HG03342 (cell line): ENCODE results near the gene DYRK1A.
A peak's percentile ranks its signal among the peaks of the same experiment; 100 is the strongest.
"Not testable (repeated sequence)": the region's sequence is repeated elsewhere in the genome, so short reads cannot be mapped to it uniquely, and the experiment has no call there.

Experiments used
- ATAC-seq: cut with Tn5 transposase; IDR thresholded peaks from one replicate; pipeline ENCODE4 v1.9.1; 2021; ENCODE audit warnings: mild to moderate bottlenecking, moderate library complexity; ENCODE audit not compliant: unreplicated experiment

Gene DYRK1A

DNA sequence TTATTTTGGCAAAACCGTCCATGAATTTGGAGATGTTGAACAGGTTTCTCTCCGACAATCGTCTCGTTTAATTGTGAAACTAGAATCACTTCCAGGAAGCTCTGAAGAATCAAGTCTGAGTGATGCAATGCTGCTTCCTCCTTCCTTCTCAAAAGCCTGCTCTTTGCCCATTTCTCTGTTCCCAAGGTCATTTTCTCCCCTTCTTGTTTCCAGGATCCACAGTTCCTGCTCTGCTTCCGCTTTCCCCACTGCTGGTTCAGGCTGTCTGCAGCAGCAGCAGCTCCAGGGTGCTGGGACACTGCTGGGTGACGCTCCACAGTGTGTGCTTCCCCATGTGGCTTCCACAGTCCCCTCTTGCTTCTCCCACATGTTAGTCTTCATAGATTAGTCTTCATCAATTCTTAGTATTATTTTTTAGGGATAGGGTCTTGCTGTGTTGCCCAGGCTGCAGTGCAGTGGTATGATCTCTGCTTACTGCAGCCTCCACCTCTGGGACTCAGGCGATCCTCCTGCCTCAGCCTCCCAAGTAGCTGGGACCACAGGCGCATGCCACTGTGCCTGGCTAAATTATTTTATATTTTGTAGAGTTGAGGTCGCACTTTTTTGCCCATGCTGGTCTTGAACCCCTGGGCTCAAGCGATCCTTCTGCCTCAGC, 156.2 kb downstream of the DYRK1A start:
- ATAC-seq = no peak

DNA sequence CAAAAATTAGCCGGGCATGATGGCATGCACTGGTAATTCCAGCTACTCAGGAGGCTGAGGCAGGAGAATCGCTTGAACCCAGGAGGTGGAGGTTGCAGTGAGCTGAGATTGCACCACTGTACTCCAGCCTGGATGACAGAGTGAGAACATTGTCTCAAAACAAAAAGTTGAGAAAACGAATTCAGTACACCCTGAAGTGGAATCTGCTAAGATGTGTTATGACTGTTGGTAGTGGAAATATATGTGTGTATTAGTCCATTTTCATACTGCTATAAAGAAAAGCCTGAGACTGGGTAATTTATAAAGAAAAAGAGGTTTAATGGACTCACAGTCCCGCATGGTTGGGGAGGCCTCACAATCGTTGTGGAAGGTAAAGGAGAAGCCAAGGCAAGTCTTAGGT, 158.4 kb downstream of the DYRK1A start:
- ATAC-seq = not testable (repeated sequence)

DNA sequence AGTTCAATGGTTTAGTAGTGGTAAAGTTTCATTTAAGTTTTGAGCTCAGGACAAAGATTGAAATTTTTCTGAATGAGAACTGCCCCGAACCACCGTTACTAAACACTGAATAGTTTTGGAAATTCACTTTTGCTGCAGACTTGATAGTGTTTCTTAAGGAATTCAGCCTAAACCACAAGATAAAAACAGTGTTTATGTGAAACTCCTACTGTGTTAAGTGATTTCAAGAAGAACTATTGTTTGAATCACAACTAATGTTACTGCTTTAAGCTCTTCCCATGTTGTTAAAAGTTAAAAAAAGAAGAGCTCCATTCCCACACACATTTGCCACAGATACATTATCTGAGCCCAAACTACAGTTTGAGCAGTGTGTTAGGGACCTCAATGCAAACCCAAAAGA, 159.2 kb downstream of the DYRK1A start:
- ATAC-seq = no peak

- no peak for ATAC-seq
These were observed 160.5 kb downstream of the DYRK1A start for GRCh38 chr21:37527103-37527502.

GRCh38 chr21:37527716-37528115, 161.1 kb downstream of the DYRK1A start:
- no peak for ATAC-seq

DNA sequence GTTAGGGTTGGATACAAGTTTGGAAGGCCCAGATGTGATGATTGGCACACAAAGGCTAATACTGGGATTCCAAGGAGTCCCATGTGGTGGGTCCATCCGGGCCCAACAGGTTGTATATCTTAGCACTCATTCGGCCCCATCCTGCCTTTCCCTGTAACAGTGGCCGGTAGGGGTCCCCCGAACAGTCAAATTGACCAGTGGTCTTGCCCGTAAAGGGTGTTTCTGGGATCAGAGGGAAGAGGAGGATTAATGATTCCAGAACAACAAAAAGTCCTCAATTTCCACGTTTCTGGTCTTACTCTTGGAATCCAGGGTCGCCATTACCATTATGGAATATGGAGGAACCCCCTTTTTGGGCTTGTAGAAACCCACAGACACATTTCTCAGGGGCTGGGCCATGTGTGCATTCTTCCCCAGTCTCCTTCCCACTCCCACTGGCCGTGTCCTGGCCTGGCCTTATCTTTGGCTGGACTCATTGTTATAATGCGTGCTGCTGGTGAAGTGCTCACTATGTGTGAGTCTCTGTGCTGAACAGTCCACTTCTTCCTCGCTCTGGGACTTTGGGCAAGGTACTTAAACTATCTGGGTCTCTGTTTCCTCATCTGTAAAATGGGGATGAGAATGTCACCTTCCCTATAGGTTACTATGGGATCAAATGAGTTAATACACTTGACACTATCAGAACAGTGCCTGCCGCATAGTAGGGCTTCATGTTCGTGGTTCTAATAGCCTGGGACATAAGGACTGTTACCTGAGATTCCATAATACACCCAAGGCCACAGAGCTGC, 161.8 kb downstream of the DYRK1A start:
- no peak for ATAC-seq

- ATAC-seq = no peak
These were observed 163.1 kb downstream of the DYRK1A start for GRCh38 chr21:37529649-37530048.

- ATAC-seq = no peak
These were observed 164.4 kb downstream of the DYRK1A start for GRCh38 chr21:37530901-37531351.

GRCh38 chr21:37531431-37531932, 164.9 kb downstream of the DYRK1A start:
- no peak for ATAC-seq

DNA sequence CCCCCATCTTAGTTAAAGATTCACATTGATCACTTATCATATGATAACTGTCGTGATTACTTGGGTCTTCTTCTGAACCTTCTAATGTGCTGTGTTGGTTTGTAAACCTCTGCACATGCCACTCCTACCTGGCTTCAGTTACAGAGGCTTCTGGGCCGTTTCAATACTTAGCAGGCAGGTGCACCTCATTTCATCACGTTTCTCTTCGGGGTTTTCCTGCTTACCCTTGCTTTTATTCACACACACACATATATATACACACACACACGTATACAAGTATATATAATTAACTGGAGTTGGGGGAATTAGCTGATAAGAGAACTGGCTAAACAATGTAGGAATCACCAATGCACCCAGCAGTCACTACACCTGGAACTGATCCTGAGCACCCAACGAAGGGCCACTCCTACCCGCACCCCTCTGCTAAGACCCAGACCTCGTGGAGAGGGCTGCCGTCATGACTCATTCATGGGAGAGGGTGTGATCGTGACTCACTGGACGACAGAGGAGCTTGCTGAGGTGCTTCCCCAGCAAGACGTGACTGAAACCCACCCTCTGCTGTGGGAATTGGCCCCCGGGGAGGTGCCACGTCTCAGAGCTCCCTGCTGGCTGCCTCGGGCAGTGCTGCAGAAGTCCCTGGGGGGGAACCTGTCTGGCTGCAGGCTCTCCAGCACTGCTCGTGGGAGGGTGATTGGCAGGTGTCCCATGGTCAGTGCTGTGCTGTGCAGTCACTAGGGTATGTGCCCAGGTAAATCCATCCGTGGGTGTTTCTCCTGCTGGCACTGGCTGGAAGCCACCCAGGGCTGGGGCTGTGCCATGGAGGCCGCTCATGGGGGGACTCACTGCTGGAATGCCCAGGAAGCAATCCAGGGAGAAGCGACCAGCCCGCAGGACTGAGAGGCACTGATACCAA, 166.6 kb downstream of the DYRK1A start:
- ATAC-seq = peak; percentile 73

DNA sequence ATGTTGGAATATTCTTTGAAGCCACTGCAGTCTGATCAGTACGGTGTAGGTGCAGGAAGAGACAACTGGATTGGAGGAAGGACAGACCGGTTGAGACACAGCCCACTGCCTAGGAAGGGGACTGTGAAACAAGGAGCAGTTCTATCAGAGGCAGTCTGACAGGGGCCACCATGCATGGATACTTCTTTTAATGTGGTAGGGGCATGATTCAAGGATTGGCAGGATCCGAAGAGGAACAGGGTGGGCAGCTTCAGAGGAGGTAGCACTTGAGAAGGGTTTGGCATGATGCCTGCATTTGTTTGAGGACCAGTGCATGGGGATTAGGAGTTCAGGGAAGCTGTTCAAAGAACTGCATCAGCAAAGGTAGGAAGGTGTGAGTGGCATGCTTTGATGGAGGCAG, 167.9 kb downstream of the DYRK1A start:
- no peak for ATAC-seq

DNA sequence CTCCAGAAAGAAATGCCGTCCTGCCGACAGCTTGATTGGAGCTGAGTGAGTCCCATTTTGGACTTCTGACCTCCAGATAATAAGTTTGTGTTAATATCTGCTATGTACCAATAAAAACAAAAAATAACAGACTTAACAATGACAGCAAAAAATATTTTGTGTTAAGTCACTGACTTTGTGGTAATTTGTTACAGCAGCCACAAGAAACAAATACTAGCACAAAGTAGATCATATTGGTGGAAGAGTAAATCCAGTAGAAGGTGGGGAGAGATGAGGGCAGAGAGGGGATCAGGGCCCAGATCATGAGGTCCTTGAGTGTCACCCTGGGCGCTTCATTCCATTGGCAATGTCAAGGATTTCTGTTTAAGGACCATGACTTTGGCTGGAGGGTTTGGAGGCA, 168.6 kb downstream of the DYRK1A start:
- ATAC-seq = no peak

- no peak for ATAC-seq
These were observed 169.1 kb downstream of the DYRK1A start for GRCh38 chr21:37535672-37536071.

- ATAC-seq = no peak
These were observed 170.2 kb downstream of the DYRK1A start for GRCh38 chr21:37536616-37537278.

GRCh38 chr21:37537391-37537996, 170.9 kb downstream of the DYRK1A start:
- ATAC-seq = no peak

GRCh38 chr21:37538971-37539590, 172.5 kb downstream of the DYRK1A start:
- ATAC-seq = no peak

DNA sequence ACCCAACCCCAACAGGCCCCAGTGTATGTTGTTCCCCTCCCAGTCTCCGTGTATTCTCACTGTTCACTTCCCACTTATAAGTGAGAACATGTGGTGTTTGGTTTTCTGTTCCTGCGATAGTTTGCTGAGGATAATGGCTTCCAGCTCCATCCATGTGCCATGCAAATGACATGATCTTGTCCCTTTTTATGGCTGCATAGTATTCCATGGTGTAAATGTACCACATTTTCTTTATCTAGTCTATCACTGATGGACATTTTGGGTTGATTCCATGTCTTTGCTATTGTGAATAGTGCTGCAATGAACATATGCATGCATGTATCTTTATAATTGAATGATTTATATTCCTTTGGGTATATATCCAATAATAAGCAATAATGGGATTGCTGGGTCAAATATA, 174.6 kb downstream of the DYRK1A start:
- ATAC-seq = not testable (repeated sequence)

GRCh38 chr21:37542512-37542911, 175.9 kb downstream of the DYRK1A start:
- ATAC-seq = no peak

DNA sequence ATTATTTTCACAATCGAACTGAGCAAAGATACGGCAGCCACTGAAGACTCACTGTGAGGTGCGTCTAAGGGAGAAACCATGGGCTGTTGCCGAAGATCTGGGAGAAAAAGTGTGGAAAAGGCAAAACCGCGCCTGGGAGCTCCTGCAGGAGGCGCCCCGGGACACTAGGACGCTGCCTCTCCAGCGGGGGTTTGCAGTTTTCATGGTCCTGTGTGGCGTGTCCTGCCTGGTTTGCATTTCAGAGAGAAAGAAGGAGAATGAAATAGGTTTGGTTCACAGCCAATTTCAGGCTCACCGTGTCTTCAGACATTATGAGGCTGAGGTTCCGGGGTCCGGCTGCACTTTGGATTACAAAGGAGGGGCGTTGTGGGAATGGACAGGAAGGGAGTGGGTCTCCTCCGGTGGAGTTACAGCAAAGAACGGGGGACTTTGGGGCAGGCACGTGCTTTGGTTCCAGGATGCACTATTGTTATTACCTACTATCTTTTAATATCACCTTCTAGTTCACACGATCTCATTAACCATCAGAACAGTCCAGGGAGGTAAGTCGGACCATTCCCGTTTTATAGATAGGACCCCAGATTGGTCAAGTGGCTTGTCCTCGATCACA, 179.8 kb downstream of the DYRK1A start:
- ATAC-seq = no peak
